OCI-LY1 (cell line): ENCODE data around the gene ARHGAP10.
A peak's percentile ranks its signal among the peaks of the same experiment; 100 is the strongest.

ENCODE experiments used
- H2AFZ ChIP-seq: fragments of 200-600 bp; sonication (generic), shearing (Covaris generic); 2 replicates; pipeline ENCODE4 v1.6.0; 2014; ENCODE audit warnings: antibody characterized with exemption, mild to moderate bottlenecking, low read length
- H3F3A ChIP-seq: fragments of 200-600 bp; sonication (generic), shearing (Covaris generic); 2 replicates; pipeline ENCODE4 v1.6.0; 2014; ENCODE audit warnings: mild to moderate bottlenecking, antibody characterized with exemption, low read length, moderate library complexity; ENCODE audit not compliant: insufficient read depth
- H3K27ac ChIP-seq: fragments of 200-600 bp; sonication (generic); 2 replicates; pipeline ENCODE4 v1.5.1; 2014; ENCODE audit warnings: low read length, mixed run types, mild to moderate bottlenecking, low read depth; ENCODE audit not compliant: poor library complexity, severe bottlenecking
- H3K27me3 ChIP-seq: fragments of 200-600 bp; sonication (generic); 2 replicates; pipeline ENCODE4 v1.6.0; 2014; ENCODE audit warnings: antibody characterized with exemption, mild to moderate bottlenecking, low read length, moderate library complexity; ENCODE audit not compliant: insufficient read depth
- H3K36me3 ChIP-seq: fragments of 200-600 bp; sonication (generic); 2 replicates; pipeline ENCODE4 v1.6.1; 2014; ENCODE audit warnings: mild to moderate bottlenecking, antibody characterized with exemption, low read length, moderate library complexity, mixed read lengths; ENCODE audit not compliant: insufficient read depth
- H3K4me1 ChIP-seq: fragments of 200-600 bp; sonication (generic); 2 replicates; pipeline ENCODE4 v1.5.1; 2014; ENCODE audit warnings: mild to moderate bottlenecking, low read length, moderate library complexity; ENCODE audit not compliant: insufficient read depth, severe bottlenecking
- H3K4me2 ChIP-seq: fragments of 200-600 bp; sonication (generic), shearing (Covaris generic); 2 replicates; pipeline ENCODE4 v1.6.1; 2014; ENCODE audit warnings: low read length
- H3K4me3 ChIP-seq: fragments of 200-600 bp; sonication (generic); 2 replicates; pipeline ENCODE4 v1.5.1; 2014; ENCODE audit warnings: low read length, low read depth, mild to moderate bottlenecking, mixed read lengths; ENCODE audit not compliant: poor library complexity, severe bottlenecking
- H3K79me2 ChIP-seq: fragments of 200-600 bp; shearing (Covaris generic); 2 replicates; pipeline ENCODE4 v1.6.1; 2016; ENCODE audit warnings: mixed run types, low read length, mixed read lengths; ENCODE audit not compliant: insufficient read depth
- H3K9ac ChIP-seq: fragments of 200-600 bp; sonication (generic), shearing (Covaris generic); 2 replicates; pipeline ENCODE4 v1.6.1; 2014; ENCODE audit warnings: mild to moderate bottlenecking, low read length, mixed read lengths
- H3K9me2 ChIP-seq: fragments of 200-600 bp; sonication (generic), shearing (Covaris generic); 2 replicates; pipeline ENCODE4 v1.6.1; 2014; ENCODE audit warnings: low read depth, mild to moderate bottlenecking, low read length, mixed read lengths
- H3K9me3 ChIP-seq: fragments of 200-600 bp; shearing (Covaris generic); 2 replicates; pipeline ENCODE4 v1.6.1; 2014; ENCODE audit warnings: low read length, mixed read lengths
- H4K20me1 ChIP-seq: fragments of 200-600 bp; sonication (generic), shearing (Covaris generic); 2 replicates; pipeline ENCODE4 v1.6.0; 2016; ENCODE audit warnings: mild to moderate bottlenecking, low read length; ENCODE audit not compliant: insufficient read depth
- EZH2 ChIP-seq: fragments of 200-600 bp; sonication (generic), shearing (Covaris generic); IDR thresholded peaks from 2 replicates; pipeline ENCODE4 v1.8.0; 2017; ENCODE audit warnings: borderline replicate concordance, mixed run types, mild to moderate bottlenecking, antibody characterized with exemption, low read length, moderate library complexity, mixed read lengths
- TF ChIP-seq, protein P1 (sequence below): fragments of 200-600 bp; sonication (generic), shearing (Covaris generic); IDR thresholded peaks from 2 replicates; pipeline ENCODE4 v1.5.1; 2017; ENCODE audit warnings: mild to moderate bottlenecking, antibody characterized with exemption, low read length, moderate library complexity, mixed read lengths

Gene ARHGAP10

DNA sequence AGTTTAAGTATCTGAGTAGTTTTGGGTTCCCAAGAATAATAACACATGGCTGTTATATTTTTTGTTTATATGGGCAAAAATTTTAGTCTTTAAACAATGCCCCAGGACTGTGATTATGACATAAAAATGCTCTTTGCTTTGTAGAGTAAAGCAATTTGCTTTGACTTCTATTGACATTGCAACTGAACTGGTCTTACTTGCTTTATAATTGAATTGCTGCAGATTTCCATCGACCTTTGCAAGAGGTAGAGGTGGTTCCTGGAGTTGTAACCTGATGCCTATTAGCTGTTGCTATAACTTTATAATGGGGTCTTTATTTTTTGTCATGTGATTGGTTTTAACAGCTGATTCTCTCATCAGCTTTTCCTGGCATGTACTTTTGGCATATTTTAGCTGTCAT lies 302.9 kb downstream of the ARHGAP10 start:
- peaks cover 6% of the 10 kb centered on the region for H3K4me1 ChIP-seq
- H3K27me3 ChIP-seq: no peaks in the 10 kb centered on the region
- H3K9me2 ChIP-seq: no peaks in the 10 kb centered on the region
- no peaks in the 10 kb centered on the region for H4K20me1 ChIP-seq
- H3K79me2 ChIP-seq: no peaks in the 10 kb centered on the region
- H3F3A ChIP-seq: no peaks in the 10 kb centered on the region
- no peak overlapping the region for H2AFZ ChIP-seq
- H3K4me2 ChIP-seq: no peak overlapping the region
- H3K9ac ChIP-seq: no peak overlapping the region
- H3K36me3 ChIP-seq: no peaks in the 10 kb centered on the region
- H3K4me3 ChIP-seq: no peak overlapping the region
- H3K9me3 ChIP-seq: no peaks in the 10 kb centered on the region
- TF ChIP-seq EZH2: no peak
- TF ChIP-seq, protein P1, sequence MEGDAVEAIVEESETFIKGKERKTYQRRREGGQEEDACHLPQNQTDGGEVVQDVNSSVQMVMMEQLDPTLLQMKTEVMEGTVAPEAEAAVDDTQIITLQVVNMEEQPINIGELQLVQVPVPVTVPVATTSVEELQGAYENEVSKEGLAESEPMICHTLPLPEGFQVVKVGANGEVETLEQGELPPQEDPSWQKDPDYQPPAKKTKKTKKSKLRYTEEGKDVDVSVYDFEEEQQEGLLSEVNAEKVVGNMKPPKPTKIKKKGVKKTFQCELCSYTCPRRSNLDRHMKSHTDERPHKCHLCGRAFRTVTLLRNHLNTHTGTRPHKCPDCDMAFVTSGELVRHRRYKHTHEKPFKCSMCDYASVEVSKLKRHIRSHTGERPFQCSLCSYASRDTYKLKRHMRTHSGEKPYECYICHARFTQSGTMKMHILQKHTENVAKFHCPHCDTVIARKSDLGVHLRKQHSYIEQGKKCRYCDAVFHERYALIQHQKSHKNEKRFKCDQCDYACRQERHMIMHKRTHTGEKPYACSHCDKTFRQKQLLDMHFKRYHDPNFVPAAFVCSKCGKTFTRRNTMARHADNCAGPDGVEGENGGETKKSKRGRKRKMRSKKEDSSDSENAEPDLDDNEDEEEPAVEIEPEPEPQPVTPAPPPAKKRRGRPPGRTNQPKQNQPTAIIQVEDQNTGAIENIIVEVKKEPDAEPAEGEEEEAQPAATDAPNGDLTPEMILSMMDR: no peak
- H3K27ac ChIP-seq: no peak overlapping the region

GRCh38 chr4:148041606-148042329 lies 309.9 kb downstream of the ARHGAP10 start:
- no peak overlapping the region for H3K4me3 ChIP-seq
- H2AFZ ChIP-seq: no peak overlapping the region
- no peaks in the 10 kb centered on the region for H3K79me2 ChIP-seq
- H3K9me3 ChIP-seq: no peaks in the 10 kb centered on the region
- no peaks in the 10 kb centered on the region for H3K27me3 ChIP-seq
- no peak overlapping the region for H3K9ac ChIP-seq
- no peak overlapping the region for H3K27ac ChIP-seq
- no peaks in the 10 kb centered on the region for H4K20me1 ChIP-seq
- no peaks in the 10 kb centered on the region for H3K36me3 ChIP-seq
- H3F3A ChIP-seq: no peaks in the 10 kb centered on the region
- H3K4me2 ChIP-seq: peak overlapping the region; percentile 25; the same call in 1 of the 2 replicates
- TF ChIP-seq, protein P1: no peak
- TF ChIP-seq EZH2: no peak
- no peaks in the 10 kb centered on the region for H3K9me2 ChIP-seq
- peaks cover 49% of the 10 kb centered on the region for H3K4me1 ChIP-seq

DNA sequence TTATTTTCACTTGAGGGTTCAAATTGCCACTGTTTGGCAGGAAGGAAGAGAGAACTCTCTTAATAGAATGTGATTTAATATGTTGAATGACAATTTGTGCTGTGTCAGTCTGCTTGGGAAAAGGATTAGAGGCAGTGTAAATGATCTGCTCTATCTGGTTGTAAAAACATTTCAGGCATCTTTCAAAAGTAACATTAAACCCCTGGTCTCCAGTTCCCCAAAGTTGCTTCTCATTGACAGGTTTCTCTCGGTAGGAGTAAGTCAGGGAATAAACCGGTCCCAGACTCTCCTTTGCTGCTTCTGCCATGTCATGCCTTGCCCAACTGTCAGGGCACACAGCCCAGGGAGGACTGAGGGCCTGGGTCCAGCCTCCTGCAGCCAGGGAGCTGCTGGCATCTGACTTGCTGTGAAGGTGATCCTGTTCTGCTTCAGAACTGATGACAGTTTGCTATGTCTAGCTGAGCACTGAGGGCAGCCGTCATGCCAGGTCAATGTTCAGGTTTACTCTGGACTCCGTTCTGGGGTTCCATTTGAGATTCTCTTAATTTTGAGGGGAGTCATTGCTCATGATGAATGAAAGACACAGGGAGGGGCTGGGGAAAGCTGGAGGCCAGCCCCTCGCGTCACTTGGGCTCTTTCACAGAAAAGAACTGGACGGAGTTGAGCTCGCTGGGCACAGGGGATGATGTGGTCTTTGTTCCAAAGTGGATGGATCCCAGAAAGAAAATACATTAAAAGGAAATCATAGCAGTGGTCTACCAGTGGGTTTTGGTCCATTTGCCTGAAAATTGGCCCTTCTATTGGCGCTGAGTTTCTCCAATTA lies 312.4 kb downstream of the ARHGAP10 start:
- Histone ChIP-seq H3K36me3 (no peaks in the 10 kb centered on the region), H3K27me3 (no peaks in the 10 kb centered on the region), H3K9me2 (no peaks in the 10 kb centered on the region), H3K9me3 (no peaks in the 10 kb centered on the region), H3K79me2 (no peaks in the 10 kb centered on the region), H3F3A (no peaks in the 10 kb centered on the region), H2AFZ (no peak overlapping the region), H3K27ac (peak overlapping the region; percentile 66), H3K4me1 (peaks cover 61% of the 10 kb centered on the region), H4K20me1 (no peaks in the 10 kb centered on the region), H3K4me2 (peak overlapping the region; percentile 45), H3K9ac (peak overlapping the region; percentile 1; the same call in 1 of the 2 replicates), H3K4me3 (peak overlapping the region; percentile 14)
- TF ChIP-seq, protein P1: no peak
- no peak for TF ChIP-seq EZH2
